HG02884 (cell line): ENCODE data around the gene MKRN2.

Experiments
- ATAC-seq: cut with Tn5 transposase; IDR thresholded peaks from one replicate; pipeline ENCODE4 v1.9.1; 2021; ENCODE audit warnings: mild to moderate bottlenecking, moderate library complexity; ENCODE audit not compliant: unreplicated experiment

The MKRN2 gene

GRCh38 chr3:12549971-12550760 lies 6.7 kb upstream of the MKRN2 start:
- no peak for ATAC-seq

GRCh38 chr3:12553921-12554391 lies 2.9 kb upstream of the MKRN2 start:
- no peak for ATAC-seq

DNA sequence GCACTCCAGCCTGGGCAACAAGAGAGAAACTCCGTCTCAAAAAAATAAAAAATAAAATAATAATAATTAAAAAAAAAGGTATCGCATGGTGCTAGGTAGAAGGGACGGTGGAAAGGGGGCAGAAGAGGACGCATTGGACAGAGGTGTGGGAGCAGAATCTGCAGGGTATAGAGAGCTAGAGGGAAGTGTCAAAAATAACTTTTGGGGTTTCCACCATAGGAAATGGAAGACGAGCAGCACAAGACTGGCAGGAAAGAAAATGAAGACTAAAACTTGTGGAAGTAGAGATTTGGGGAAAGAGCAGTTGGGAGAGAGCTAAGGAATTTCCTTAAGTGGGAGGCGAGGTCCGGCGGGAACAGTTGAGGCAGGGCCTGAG lies 585 bp upstream of the MKRN2 start:
- ATAC-seq, result no peak

- no peak for ATAC-seq
Observed at GRCh38 chr3:12557473-12558100, 700 bp downstream of the MKRN2 start.

DNA sequence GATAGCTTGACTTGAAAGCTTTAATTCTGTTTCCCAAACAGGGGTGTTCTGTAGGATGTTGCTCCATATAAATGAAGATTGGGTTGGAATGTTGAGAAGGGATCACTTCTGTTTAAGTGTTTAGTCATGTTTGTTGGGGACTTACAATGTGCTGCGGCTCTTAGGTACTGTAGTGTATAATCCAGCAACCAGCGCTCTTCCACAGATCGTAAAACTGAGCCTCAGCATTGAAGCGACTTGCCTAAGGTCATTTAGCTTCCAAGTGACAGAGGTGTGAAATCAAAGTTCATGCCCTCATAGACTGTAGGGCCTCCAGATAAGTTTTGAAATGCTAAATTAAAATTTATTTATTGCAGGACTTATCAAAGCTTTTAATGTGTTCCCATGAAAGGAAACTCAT lies 1.8 kb downstream of the MKRN2 start:
- ATAC-seq, result no peak

DNA sequence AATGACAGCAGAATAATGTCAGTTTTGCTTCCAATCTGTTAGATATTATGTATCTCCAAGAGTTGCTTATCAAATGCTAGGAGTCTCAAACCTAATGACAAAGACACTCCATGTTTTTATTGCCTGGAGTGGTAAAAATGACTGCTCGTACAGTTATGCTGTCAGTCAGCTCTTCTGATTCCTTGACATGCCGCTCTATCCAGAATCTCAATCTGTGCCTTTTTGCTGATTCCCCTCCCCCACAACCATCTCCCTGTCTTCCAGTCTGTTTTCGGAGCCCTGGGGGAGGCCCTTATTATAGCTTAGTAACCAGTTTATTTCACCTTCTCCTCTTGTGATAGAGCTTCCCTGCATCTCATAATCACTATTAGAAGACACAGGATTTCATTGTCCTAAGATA lies 2.6 kb downstream of the MKRN2 start:
- no peak for ATAC-seq

- ATAC-seq, result peak; percentile 42
Observed at GRCh38 chr3:12560505-12561190, 3.8 kb downstream of the MKRN2 start.

DNA sequence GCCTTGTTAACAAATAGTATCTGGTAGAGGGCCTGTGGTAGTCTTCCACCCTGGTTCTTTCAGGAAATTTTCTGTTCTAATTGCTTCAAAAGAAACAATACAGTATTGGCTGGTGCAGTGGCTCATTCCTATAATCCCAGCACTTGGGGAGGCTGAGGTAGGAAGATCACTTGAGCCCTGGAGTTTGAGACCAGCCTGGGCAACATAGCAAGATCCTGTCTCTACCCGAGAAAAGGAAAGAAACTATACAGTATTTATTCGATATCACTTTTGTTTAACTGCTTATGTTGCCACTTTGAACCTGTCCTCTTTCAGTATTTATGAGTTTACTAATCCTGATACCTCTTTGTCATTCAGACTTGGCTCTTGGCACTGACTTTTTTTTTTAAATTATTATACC lies 4.5 kb downstream of the MKRN2 start:
- ATAC-seq, result no peak

DNA sequence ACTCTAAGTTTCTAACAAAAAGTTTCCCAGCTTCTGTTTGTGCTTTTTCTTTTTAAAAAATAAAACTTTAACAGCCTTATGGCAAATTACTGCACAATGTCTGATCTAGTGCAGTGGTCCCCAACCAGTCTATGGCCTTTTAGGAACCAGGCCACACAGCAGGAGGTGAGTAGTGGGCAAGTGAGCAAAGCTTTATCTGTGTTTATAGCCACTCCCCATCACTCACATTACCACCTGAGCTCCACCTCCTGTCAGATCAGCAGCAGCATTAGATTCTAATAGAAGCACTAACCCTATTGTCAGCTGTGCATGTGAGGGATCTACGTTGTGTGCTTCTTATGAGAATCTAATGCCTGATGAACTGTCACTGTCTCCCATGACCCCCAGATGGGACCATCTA lies 5.6 kb downstream of the MKRN2 start:
- no peak for ATAC-seq

GRCh38 chr3:12566976-12567375 lies 10.1 kb downstream of the MKRN2 start:
- no peak for ATAC-seq

DNA sequence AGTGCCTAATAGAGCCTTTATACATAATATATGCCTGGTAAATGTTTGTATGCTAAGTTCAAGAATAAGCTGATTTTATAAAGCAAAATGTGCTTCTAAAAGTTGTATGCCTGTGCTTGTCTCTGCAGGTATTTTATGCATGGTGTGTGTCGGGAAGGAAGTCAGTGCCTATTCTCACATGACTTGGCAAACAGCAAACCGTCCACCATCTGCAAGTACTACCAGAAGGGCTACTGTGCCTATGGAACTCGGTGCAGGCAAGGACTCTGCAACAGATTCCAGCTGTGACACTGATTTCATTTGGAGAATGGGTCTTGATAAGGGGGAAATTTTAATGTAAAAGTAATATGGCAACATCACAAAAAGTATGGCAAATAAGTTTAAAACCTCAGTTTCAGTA lies 11.9 kb downstream of the MKRN2 start:
- ATAC-seq, result no peak

DNA sequence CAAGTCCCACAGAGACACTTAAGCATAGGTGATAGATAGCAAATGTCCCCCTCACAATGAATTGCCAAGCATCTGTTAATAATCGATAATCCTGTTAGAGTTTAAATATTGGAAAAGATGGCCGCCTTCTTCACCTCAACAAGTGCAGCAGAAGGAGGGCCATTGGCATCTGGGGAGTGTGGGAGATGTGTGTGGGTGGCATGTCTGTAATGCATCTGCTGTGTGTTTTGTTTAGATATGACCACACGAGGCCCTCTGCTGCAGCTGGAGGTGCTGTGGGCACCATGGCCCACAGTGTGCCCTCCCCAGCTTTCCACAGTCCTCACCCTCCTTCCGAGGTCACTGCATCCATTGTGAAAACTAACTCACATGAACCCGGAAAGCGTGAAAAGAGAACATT lies 12.9 kb downstream of the MKRN2 start:
- ATAC-seq, result no peak

GRCh38 chr3:12571986-12572385 lies 15.1 kb downstream of the MKRN2 start:
- ATAC-seq, result no peak

GRCh38 chr3:12574131-12574530 lies 17.2 kb downstream of the MKRN2 start:
- no peak for ATAC-seq

- ATAC-seq, result no peak
Observed at GRCh38 chr3:12574661-12575060, 17.8 kb downstream of the MKRN2 start.

GRCh38 chr3:12577379-12577778 lies 20.5 kb downstream of the MKRN2 start:
- ATAC-seq, result no peak

DNA sequence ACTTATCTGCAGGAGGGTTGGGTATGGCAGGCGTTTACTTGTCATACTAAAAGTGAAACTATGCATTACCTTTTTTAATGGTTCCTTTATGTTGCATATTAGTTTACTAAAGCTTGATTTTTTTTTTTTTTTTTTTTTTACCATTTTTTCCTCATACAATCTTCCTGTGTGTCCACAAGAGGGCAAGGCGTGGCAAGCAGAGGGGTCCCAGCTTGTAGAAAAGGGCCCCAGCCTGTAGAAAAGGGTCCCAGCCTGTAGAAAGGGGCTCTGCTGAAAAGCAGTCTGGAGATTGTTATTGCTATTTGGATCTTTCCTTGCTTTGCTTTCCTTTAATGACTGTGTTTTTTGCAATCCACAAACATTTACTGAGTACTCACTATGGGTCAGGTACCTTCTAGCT lies 21.9 kb downstream of the MKRN2 start:
- no peak for ATAC-seq

DNA sequence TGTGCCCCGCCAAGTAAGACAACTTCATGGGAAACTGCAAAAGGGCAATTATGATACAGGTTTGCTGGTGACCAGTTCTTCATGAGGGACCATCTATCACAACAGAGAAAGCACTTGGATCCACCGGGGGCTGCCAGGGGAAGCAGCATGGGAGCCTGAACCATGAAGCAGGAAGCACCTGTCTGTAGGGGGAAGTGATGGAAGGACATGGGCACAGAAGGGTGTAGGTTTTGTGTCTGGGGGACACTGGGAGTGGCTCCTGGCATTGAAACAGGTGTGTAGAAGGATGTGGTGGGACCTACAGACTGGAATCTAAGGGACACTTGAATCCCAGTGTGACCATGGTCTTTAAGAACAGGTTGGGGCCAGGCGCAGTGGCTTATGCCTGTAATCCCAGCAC lies 22.6 kb downstream of the MKRN2 start:
- no peak for ATAC-seq

DNA sequence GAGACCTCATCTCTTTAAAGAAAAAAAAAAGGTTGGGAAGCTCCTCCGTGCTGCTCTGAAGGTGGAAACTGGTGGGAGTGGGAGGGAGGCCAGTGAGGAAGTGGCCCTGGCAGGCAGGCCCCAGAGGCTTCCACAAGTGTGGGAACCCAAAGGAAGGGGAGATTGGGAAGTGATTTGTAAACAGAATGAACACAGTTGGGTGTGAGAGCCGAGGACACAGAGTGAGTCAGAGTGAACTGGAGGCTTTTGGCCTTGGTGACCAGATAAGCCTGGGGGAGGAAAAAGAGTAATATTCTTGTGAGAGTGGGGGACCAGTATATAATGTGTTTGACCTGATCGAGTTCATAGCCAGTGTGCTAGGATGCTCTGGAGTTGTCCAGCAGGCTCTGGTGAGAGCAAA lies 23.0 kb downstream of the MKRN2 start:
- no peak for ATAC-seq

GRCh38 chr3:12582730-12583129 lies 25.8 kb downstream of the MKRN2 start:
- ATAC-seq, result no peak

GRCh38 chr3:12583280-12583679 lies 26.4 kb downstream of the MKRN2 start:
- no peak for ATAC-seq

DNA sequence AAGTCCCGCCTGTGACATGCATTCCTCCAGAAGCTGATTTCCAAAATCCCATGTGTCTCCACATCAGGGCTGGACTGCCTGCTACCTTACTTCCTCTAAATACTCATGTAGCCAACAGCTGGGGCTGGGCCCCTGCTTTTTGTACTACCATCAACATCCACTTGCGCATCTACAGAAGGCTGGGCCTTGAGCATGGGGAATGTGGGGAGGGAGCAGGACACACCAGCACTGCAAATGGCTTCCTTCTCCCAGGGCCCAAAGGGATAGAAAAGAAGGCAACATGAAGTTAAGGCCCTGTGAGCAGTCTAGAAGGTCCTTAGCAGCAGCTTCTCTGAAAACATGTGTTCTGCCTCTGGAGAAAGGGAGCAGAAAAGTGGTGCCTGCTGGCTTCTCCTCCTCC lies 27.2 kb downstream of the MKRN2 start:
- ATAC-seq, result no peak
